ENCODE measurements around the gene HMCN1.

GRCh38 chr1:186215636-186216035 is 481.4 kb downstream of the HMCN1 start:
- no peak for TF ChIP-seq POLR2A (IDR thresholded peaks at IDR 0.05)
- no peak for TF ChIP-seq CTCF (IDR thresholded peaks at IDR 0.05)
- TF ChIP-seq EP300 (IDR thresholded peaks at IDR 0.05) = no peak
